ENCODE measurements around the gene MYRF. TPM values are rescaled to one million over a fixed set of nuclear protein-coding genes. Genes with fewer than 3 reads are reported as not detected.

The MYRF gene
- total RNA-seq, 2 donors from 2014 or later: 7.0 to 13.1 TPM

- H3K27ac ChIP-seq: no peak overlapping the region
- no peaks in the 10 kb centered on the region for H3K27me3 ChIP-seq
- H3K4me3 ChIP-seq: no peak overlapping the region
- no peaks in the 10 kb centered on the region for H3K9me3 ChIP-seq
- DNase-seq (ENCODE audit: low spot score): no peak
- H3K4me1 ChIP-seq: peaks cover 0 to 4% of the 10 kb centered on the region in 2 donors
- TF ChIP-seq CTCF (IDR thresholded peaks at IDR 0.05): no peak
- peaks cover 47% of the 10 kb centered on the region for H3K36me3 ChIP-seq
Measured at GRCh38 chr11:61785837-61786402, 33.5 kb downstream of the MYRF start.

- TF ChIP-seq CTCF (IDR thresholded peaks at IDR 0.05): peak in 1 of 2 donors; percentile 45
- Histone ChIP-seq H3K36me3 (peaks cover 47% of the 10 kb centered on the region), H3K27me3 (no peaks in the 10 kb centered on the region), H3K4me1 (peaks cover 0 to 17% of the 10 kb centered on the region in 2 donors), H3K4me3 (no peak overlapping the region), H3K27ac (no peak overlapping the region), H3K9me3 (no peaks in the 10 kb centered on the region)
- DNase-seq (ENCODE audit: low spot score): no peak
Measured at GRCh38 chr11:61787928-61788491, 35.6 kb downstream of the MYRF start.

- Histone ChIP-seq H3K4me1 (peaks cover 0 to 25% of the 10 kb centered on the region in 2 donors), H3K9me3 (no peaks in the 10 kb centered on the region), H3K27me3 (no peaks in the 10 kb centered on the region), H3K36me3 (peaks cover 35% of the 10 kb centered on the region), H3K4me3 (peak overlapping the region; percentile 73 to 83), H3K27ac (peak overlapping the region; percentile 96 to 99)
- DNase-seq (ENCODE audit: low spot score): peak; percentile 80
- TF ChIP-seq CTCF (IDR thresholded peaks at IDR 0.05): peak in 1 of 2 donors; percentile 23
Measured at GRCh38 chr11:61791737-61792309, 39.4 kb downstream of the MYRF start.

- Histone ChIP-seq H3K4me3 (peak within 1 kb of the TSS; percentile 73 to 83), H3K4me1 (peaks cover 0 to 27% of the 10 kb centered on the region in 2 donors), H3K9me3 (no peaks in the 10 kb centered on the region), H3K36me3 (peaks cover 28% of the 10 kb centered on the region), H3K27ac (peak within 1 kb of the TSS; percentile 96 to 99), H3K27me3 (no peaks in the 10 kb centered on the region)
- DNase-seq (ENCODE audit: low spot score): peak; percentile 92
- no peak for TF ChIP-seq CTCF (IDR thresholded peaks at IDR 0.05)
Measured at GRCh38 chr11:61792310-61793082, 40.1 kb downstream of the MYRF start, which contains the start of the genes FEN1 and TMEM258. TSS of gene FEN1 (plus strand) at chr11:61792911. CDS start at chr11:61795362, 2,451 bp downstream. TSS of gene TMEM258 (minus strand) at chr11:61792599. CDS start at chr11:61792558, 41 bp downstream.

GRCh38 chr11:61793083-61793828, 40.8 kb downstream of the MYRF start:
- H3K9me3 ChIP-seq: no peaks in the 10 kb centered on the region
- DNase-seq (ENCODE audit: low spot score): no peak
- peaks cover 0 to 31% of the 10 kb centered on the region in 2 donors for H3K4me1 ChIP-seq
- no peaks in the 10 kb centered on the region for H3K27me3 ChIP-seq
- H3K36me3 ChIP-seq: peaks cover 20% of the 10 kb centered on the region
- H3K4me3 ChIP-seq: peak overlapping the region; percentile 73 to 83
- no peak for TF ChIP-seq CTCF (IDR thresholded peaks at IDR 0.05)
- peak overlapping the region; percentile 96 to 99 for H3K27ac ChIP-seq
